ENCODE measurements around the gene WDR26. TPM values are rescaled to one million over a fixed set of nuclear protein-coding genes. Genes with fewer than 3 reads are reported as not detected.
A peak's percentile ranks its signal among the peaks of the same experiment; 100 is the strongest.
"Not testable (repeated sequence)": the region's sequence is repeated elsewhere in the genome, so short reads cannot be mapped to it uniquely, and the experiment has no call there.

The WDR26 gene
- total RNA-seq, 1 donor from 2014 or later = 38.8 TPM

- no peak for TF ChIP-seq CTCF (IDR thresholded peaks at IDR 0.05; ENCODE audit: insufficient read depth, low read length, poor library complexity, severe bottlenecking)
- H3K36me3 ChIP-seq (ENCODE audit: control insufficient read depth, insufficient read depth, low read length) = no peaks in the 10 kb centered on the region
- no peak for DNase-seq (ENCODE audit: low read depth)
- no peaks in the 10 kb centered on the region for H3K27me3 ChIP-seq (ENCODE audit: control insufficient read depth, insufficient read depth, low read length)
- no peak overlapping the region for H3K4me3 ChIP-seq (ENCODE audit: low read depth, low read length)
Measured at GRCh38 chr1:224348137-224348536, 86.5 kb downstream of the WDR26 start.

GRCh38 chr1:224343679-224344078 is 90.9 kb downstream of the WDR26 start:
- Histone ChIP-seq H3K27me3 (ENCODE audit: control insufficient read depth, insufficient read depth, low read length) (no peaks in the 10 kb centered on the region), H3K4me3 (ENCODE audit: low read depth, low read length) (no peak overlapping the region), H3K36me3 (ENCODE audit: control insufficient read depth, insufficient read depth, low read length) (no peaks in the 10 kb centered on the region)
- no peak for TF ChIP-seq CTCF (IDR thresholded peaks at IDR 0.05; ENCODE audit: insufficient read depth, low read length, poor library complexity, severe bottlenecking)
- no peak for DNase-seq (ENCODE audit: low read depth)

- not testable (repeated sequence) for H3K36me3 ChIP-seq (ENCODE audit: control insufficient read depth, insufficient read depth, low read length); H3K27me3 ChIP-seq (ENCODE audit: control insufficient read depth, insufficient read depth, low read length); DNase-seq (ENCODE audit: low read depth)
- peak overlapping the region; percentile 44 for H3K4me3 ChIP-seq (ENCODE audit: low read depth, low read length)
Measured at GRCh38 chr1:224340453-224341384, 93.9 kb downstream of the WDR26 start.

GRCh38 chr1:224339442-224340033 is 95.1 kb downstream of the WDR26 start:
- no peaks in the 10 kb centered on the region for H3K36me3 ChIP-seq (ENCODE audit: control insufficient read depth, insufficient read depth, low read length)
- no peak for DNase-seq (ENCODE audit: low read depth)
- TF ChIP-seq CTCF (IDR thresholded peaks at IDR 0.05; ENCODE audit: insufficient read depth, low read length, poor library complexity, severe bottlenecking) = no peak
- H3K4me3 ChIP-seq (ENCODE audit: low read depth, low read length) = no peak overlapping the region
- H3K27me3 ChIP-seq (ENCODE audit: control insufficient read depth, insufficient read depth, low read length) = no peaks in the 10 kb centered on the region

GRCh38 chr1:224338150-224338838 is 96.3 kb downstream of the WDR26 start:
- no peak for DNase-seq (ENCODE audit: low read depth)
- no peak for TF ChIP-seq CTCF (IDR thresholded peaks at IDR 0.05; ENCODE audit: insufficient read depth, low read length, poor library complexity, severe bottlenecking)
- H3K4me3 ChIP-seq (ENCODE audit: low read depth, low read length) = no peak overlapping the region
- no peaks in the 10 kb centered on the region for H3K27me3 ChIP-seq (ENCODE audit: control insufficient read depth, insufficient read depth, low read length)
- H3K36me3 ChIP-seq (ENCODE audit: control insufficient read depth, insufficient read depth, low read length) = no peaks in the 10 kb centered on the region

Other genes with a start within 250 kb of the WDR26 start
- gene NVL, start 104.6 kb downstream of the WDR26 start, total RNA-seq = 20.9 and 26.1 TPM in 2 replicates
- 58.7 and 59.9 TPM in 2 replicates for gene CNIH4, start 77.9 kb downstream of the WDR26 start, total RNA-seq
- gene CNIH3, start 181.5 kb upstream of the WDR26 start, total RNA-seq = 4.0 and 4.2 TPM in 2 replicates